HepG2 (cell line): ENCODE measurements around the gene RGS19. TPM values are rescaled to one million over a fixed set of nuclear protein-coding genes. Genes with fewer than 3 reads are reported as not detected.

Experiments used
- DNMT3B ChIP-seq: conservative IDR thresholded peaks from 2 replicates; pipeline ENCODE4 v1.6.1; 2016; ENCODE audit warnings: missing biosample characterization, control low read depth
- GTF3A ChIP-seq: sonication (generic); formaldehyde crosslinking; conservative IDR thresholded peaks from 2 replicates; pipeline ENCODE4 v1.4.0; 2020; ENCODE audit warnings: mild to moderate bottlenecking, missing genetic modification reagents
- MTERF4 ChIP-seq: sonication (generic); formaldehyde crosslinking; IDR thresholded peaks from 2 replicates; pipeline ENCODE4 v1.8.0; 2023; ENCODE audit warnings: mild to moderate bottlenecking, missing genetic modification reagents
- PPARG ChIP-seq: conservative IDR thresholded peaks from 2 replicates; pipeline ENCODE4 v1.6.1; 2016; ENCODE audit warnings: missing biosample characterization, missing genetic modification reagents
- PREB ChIP-seq: sonication (generic); formaldehyde crosslinking; IDR thresholded peaks from 2 replicates; pipeline ENCODE4 v1.4.0; 2020; ENCODE audit warnings: missing genetic modification reagents
- RBAK ChIP-seq: sonication (generic); formaldehyde crosslinking; IDR thresholded peaks from 2 replicates; pipeline ENCODE4 v1.5.1; 2020; ENCODE audit warnings: mild to moderate bottlenecking, missing genetic modification reagents
- RFX1 ChIP-seq: fragments of 450-650 bp; IDR thresholded peaks from 2 replicates; pipeline ENCODE4 v1.6.1; 2017
- TFDP2 ChIP-seq: sonication (generic); formaldehyde crosslinking; IDR thresholded peaks from 2 replicates; pipeline ENCODE4 v1.4.0; 2020; ENCODE audit warnings: missing genetic modification reagents
- TOPORS ChIP-seq: sonication (generic); formaldehyde crosslinking; IDR thresholded peaks from 2 replicates; pipeline ENCODE4 v1.8.0; 2023; ENCODE audit warnings: mild to moderate bottlenecking, missing genetic modification reagents
- TRIM24 ChIP-seq: sonication (generic); formaldehyde crosslinking; IDR thresholded peaks from 2 replicates; pipeline ENCODE4 v1.8.0; 2022; ENCODE audit warnings: mild to moderate bottlenecking, missing genetic modification reagents
- ZBTB10 ChIP-seq: sonication (generic); formaldehyde crosslinking; IDR thresholded peaks from 2 replicates; pipeline ENCODE4 v1.4.0; 2020; ENCODE audit warnings: missing genetic modification reagents, borderline replicate concordance
- ZNF234 ChIP-seq: sonication (generic); formaldehyde crosslinking; conservative IDR thresholded peaks from 2 replicates; pipeline ENCODE4 v1.5.1; 2020; ENCODE audit warnings: mild to moderate bottlenecking, missing genetic modification reagents
- ZNF275 ChIP-seq: sonication (generic); formaldehyde crosslinking; IDR thresholded peaks from 2 replicates; pipeline ENCODE4 v1.8.0; 2022; ENCODE audit warnings: missing genetic modification reagents, mild to moderate bottlenecking, inconsistent platforms, borderline replicate concordance
- ZNF512 ChIP-seq: sonication (generic); formaldehyde crosslinking; IDR thresholded peaks from 2 replicates; pipeline ENCODE4 v1.4.0; 2020; ENCODE audit warnings: mild to moderate bottlenecking, missing genetic modification reagents
- ZNF691 ChIP-seq: sonication (generic); formaldehyde crosslinking; IDR thresholded peaks from 2 replicates; pipeline ENCODE4 v1.4.0; 2020; ENCODE audit warnings: missing genetic modification reagents, low read depth, mild to moderate bottlenecking, borderline replicate concordance
- polyA plus RNA-seq, 8 experiments: library from polyadenylated mRNA; depleted of rRNA in 3 of 8; stranded (reverse) in 7 of 8; unstranded in 1 of 8; fragments of >200 nt; fragmentation: Illumina TruSeq in 4 of 8; extraction: Trizol in 4 of 8; gene quantifications; 2 replicates each; pipeline versions ENCODE4 v1.2.1 to v1.2.3, GENCODE V29; 2011 to 2016; ENCODE audit warnings: low read depth in 4 of 8, missing spikeins in 1 of 8, mixed read lengths in 1 of 8; ENCODE audit not compliant: insufficient read depth in 1 of 8
- total RNA-seq, 5 experiments: library from RNA; depleted of rRNA; stranded (reverse); fragments of >200 nt; fragmentation: Illumina TruSeq; extraction: Trizol; gene quantifications; 2 replicates each; pipeline ENCODE4 v1.2.3, GENCODE V29; 2016; ENCODE audit warnings: low read depth in 1 of 5

Gene RGS19
- total and polyA plus RNA-seq, 2 of the 13 experiments (the other 11 are each of a cell fraction or from before 2014, with no cell fraction given) = 10.7 to 11.9 TPM

- TF ChIP-seq ZNF234 = 0 out of 2 replicates have a peak, but pooled peaks have one; percentile 53
- no peak; the same call in 1 of the 2 replicates for TF ChIP-seq TOPORS (CRISPR knock-in tag)
- TF ChIP-seq TRIM24 = no peak
- 0 out of 2 replicates have a peak, but pooled peaks have one; percentile 24 for TF ChIP-seq DNMT3B (CRISPR knock-in tag)
- 0 out of 2 replicates have a peak, but pooled peaks have one; percentile 64 for TF ChIP-seq MTERF4 (CRISPR knock-in tag)
- TF ChIP-seq RFX1 = no peak
- TF ChIP-seq PPARG (CRISPR knock-in tag) = 0 out of 2 replicates have a peak, but pooled peaks have one; percentile 21
- 0 out of 2 replicates have a peak, but pooled peaks have one; percentile 55 for TF ChIP-seq ZBTB10 (CRISPR knock-in tag)
- TF ChIP-seq TFDP2 = no peak; the same call in 1 of the 2 replicates
- TF ChIP-seq PREB (CRISPR knock-in tag) = peak; percentile 94; the same call in 1 of the 2 replicates
- peak; percentile 72; the same call in 1 of the 2 replicates for TF ChIP-seq RBAK (CRISPR knock-in tag)
- TF ChIP-seq ZNF512 (CRISPR knock-in tag) = no peak
- TF ChIP-seq GTF3A (CRISPR knock-in tag) = 0 out of 2 replicates have a peak, but pooled peaks have one; percentile 29
- peak; percentile 35; the same call in 1 of the 2 replicates for TF ChIP-seq ZNF275 (CRISPR knock-in tag)
- TF ChIP-seq ZNF691 (CRISPR knock-in tag) = peak; percentile 72; the same call in 1 of the 2 replicates
Observed at GRCh38 chr20:64057628-64058498, 21.5 kb downstream of the RGS19 start (continued).
